HEK293 (cell line): ENCODE results near the gene HSPB2.
A peak's percentile ranks its signal among the peaks of the same experiment; 100 is the strongest.

Experiments
- CTCF ChIA-PET: fragments of 350-600 bp; formaldehyde crosslinking; extraction: SDS; loops from one replicate; lab custom pipeline; 2021; ENCODE audit warnings: antibody characterized with exemption; lab: Yijun Ruan, JAX
- POLR2A ChIA-PET: fragments of 300-600 bp; formaldehyde crosslinking; extraction: SDS; loops from one replicate; lab custom pipeline; 2020; ENCODE audit warnings: antibody characterized with exemption, inconsistent platforms; lab: Yijun Ruan, JAX
- H3K27ac ChIP-seq: fragments of 200-500 bp; sonication (Bioruptor generic); 2 replicates; pipeline ENCODE4 v1.5.1; 2014; ENCODE audit warnings: low read depth, low read length, control low read depth, inconsistent platforms; ENCODE audit errors: extremely low read depth
- H3K36me3 ChIP-seq, 2 experiments: fragments of 200-500 bp in 1 of 2; sonication (Bioruptor generic) in 1 of 2; 1 replicate in 1 of 2; 2 replicates in 1 of 2; pipeline ENCODE4 v1.5.1; 2014 to 2017; ENCODE audit warnings: inconsistent platforms in 2 of 2, low read length in 2 of 2; ENCODE audit not compliant: control insufficient read depth in 2 of 2, insufficient read depth in 1 of 2
- H3K4me1 ChIP-seq: fragments of 200-500 bp; sonication (Bioruptor generic); 2 replicates; pipeline ENCODE4 v1.5.1; 2014; ENCODE audit warnings: mild to moderate bottlenecking, low read length, inconsistent platforms; ENCODE audit not compliant: control insufficient read depth, insufficient read depth
- H3K4me3 ChIP-seq: 2 replicates; pipeline ENCODE4 v1.5.1; 2011; ENCODE audit warnings: low read depth, mild to moderate bottlenecking, control low read depth, low read length, moderate library complexity
- H3K9me3 ChIP-seq: fragments of 200-500 bp; sonication (Bioruptor generic); 2 replicates; pipeline ENCODE4 v1.5.1; 2014; ENCODE audit warnings: low read depth, low read length, inconsistent platforms; ENCODE audit not compliant: control insufficient read depth, insufficient read depth
- SCRT2 ChIP-seq: fragments of 450-650 bp; formaldehyde crosslinking; IDR thresholded peaks from 2 replicates; pipeline ENCODE4 v1.5.1; 2016; ENCODE audit warnings: missing biosample characterization, missing genetic modification characterization
- ZBTB8A ChIP-seq: fragments of 450-650 bp; formaldehyde crosslinking; IDR thresholded peaks from 2 replicates; pipeline ENCODE4 v1.5.1; 2016; ENCODE audit warnings: missing biosample characterization, missing genetic modification characterization
- ZFP41 ChIP-seq: fragments of 450-650 bp; formaldehyde crosslinking; IDR thresholded peaks from 2 replicates; pipeline ENCODE4 v1.5.1; 2016; ENCODE audit warnings: missing biosample characterization, missing genetic modification characterization, borderline replicate concordance
- ZIC2 ChIP-seq: fragments of 450-650 bp; formaldehyde crosslinking; IDR thresholded peaks from 2 replicates; pipeline ENCODE4 v1.5.1; 2016; ENCODE audit warnings: missing biosample characterization, missing genetic modification characterization
- ZNF175 ChIP-seq: fragments of 450-650 bp; formaldehyde crosslinking; IDR thresholded peaks from 2 replicates; pipeline ENCODE4 v1.5.1; 2016; ENCODE audit warnings: missing biosample characterization, missing genetic modification characterization
- ZNF214 ChIP-seq: fragments of 450-650 bp; formaldehyde crosslinking; IDR thresholded peaks from 2 replicates; pipeline ENCODE4 v1.5.1; 2017; ENCODE audit warnings: missing biosample characterization, mild to moderate bottlenecking, missing genetic modification characterization, borderline replicate concordance
- ZNF274 ChIP-seq, 2 experiments: fragments of 200-500 bp in 1 of 2; fragments of 450-650 bp in 1 of 2; sonication (Bioruptor generic) in 1 of 2; formaldehyde crosslinking in 1 of 2; IDR thresholded peaks; 2 replicates each; pipeline versions ENCODE4 v1.5.1 to v1.6.1; 2014 to 2016; ENCODE audit warnings: borderline replicate concordance in 1 of 2, inconsistent platforms in 1 of 2, low read length in 1 of 2, missing biosample characterization in 1 of 2, missing genetic modification characterization in 1 of 2
- ZNF335 ChIP-seq: fragments of 450-650 bp; formaldehyde crosslinking; conservative IDR thresholded peaks from 2 replicates; pipeline ENCODE4 v1.5.1; 2016; ENCODE audit warnings: missing biosample characterization, missing genetic modification characterization
- ZNF521 ChIP-seq: fragments of 450-650 bp; formaldehyde crosslinking; IDR thresholded peaks from 2 replicates; pipeline ENCODE4 v1.5.1; 2017; ENCODE audit warnings: missing biosample characterization, mild to moderate bottlenecking, missing genetic modification characterization
- ZNF610 ChIP-seq: fragments of 450-650 bp; formaldehyde crosslinking; IDR thresholded peaks from 2 replicates; pipeline ENCODE4 v1.5.1; 2016; ENCODE audit warnings: missing biosample characterization, missing genetic modification characterization, borderline replicate concordance
- ZNF621 ChIP-seq: fragments of 450-650 bp; formaldehyde crosslinking; IDR thresholded peaks from 2 replicates; pipeline ENCODE4 v1.5.1; 2017; ENCODE audit warnings: missing biosample characterization, missing genetic modification characterization
- ZNF626 ChIP-seq: fragments of 450-650 bp; sonication (Bioruptor Pico); formaldehyde crosslinking; IDR thresholded peaks from 2 replicates; pipeline ENCODE4 v1.5.1; 2018; ENCODE audit warnings: missing biosample characterization, missing genetic modification characterization, inconsistent platforms
- TF ChIP-seq, protein P1 (sequence below): fragments of 450-650 bp; formaldehyde crosslinking; IDR thresholded peaks from 2 replicates; pipeline ENCODE4 v1.5.1; 2016; ENCODE audit warnings: missing biosample characterization, missing genetic modification characterization
- TF ChIP-seq, protein P2 (sequence below): fragments of 450-650 bp; formaldehyde crosslinking; IDR thresholded peaks from 2 replicates; pipeline ENCODE4 v1.5.1; 2016; ENCODE audit warnings: missing biosample characterization, missing genetic modification characterization
- TF ChIP-seq, protein P3 (sequence below): fragments of 450-650 bp; formaldehyde crosslinking; IDR thresholded peaks from 2 replicates; pipeline ENCODE4 v1.5.1; 2016; ENCODE audit warnings: missing biosample characterization, missing genetic modification characterization
- TF ChIP-seq, protein P4 (sequence below): fragments of 450-650 bp; formaldehyde crosslinking; IDR thresholded peaks from 2 replicates; pipeline ENCODE4 v1.5.1; 2016; ENCODE audit warnings: missing biosample characterization, missing genetic modification characterization

The HSPB2 gene

DNA sequence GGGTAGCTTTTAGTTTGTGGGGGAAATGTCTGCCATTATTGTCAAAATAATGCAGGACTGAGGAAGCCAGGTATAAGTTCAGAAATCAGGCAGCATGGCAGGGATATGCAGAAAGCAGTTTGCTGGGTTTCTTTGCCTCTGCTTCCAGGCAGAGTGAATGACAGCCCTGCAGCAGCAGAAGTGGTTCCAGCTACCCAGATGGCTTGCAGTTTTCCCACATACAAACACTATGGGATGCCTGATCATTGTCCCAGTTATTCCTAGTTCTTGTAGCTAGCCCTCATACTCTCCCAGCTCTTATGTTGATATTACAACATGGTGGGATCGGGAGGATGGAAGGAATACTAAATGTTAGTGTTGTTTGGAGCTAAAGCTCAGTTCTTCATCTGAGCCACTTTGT, 21.8 kb downstream of the HSPB2 start:
- H3K27ac ChIP-seq = no peak overlapping the region
- TF ChIP-seq ZNF621 (tag by site-specific recombination) (no peak), ZNF610 (tag by site-specific recombination) (no peak), ZNF175 (no peak), ZNF335 (tag by site-specific recombination) (0 out of 2 replicates have a peak, but pooled peaks have one; percentile 13), ZNF521 (tag by site-specific recombination) (no peak)
- no peaks in the 10 kb centered on the region for H3K9me3 ChIP-seq
- no peak overlapping the region for H3K4me3 ChIP-seq
- ChIA-PET POLR2A (interaction anchor here (0.6 to 1.1 kb wide), 3 partner anchors 55 to 91 kb away, joined by 3 read pairs; partner anchors contain the start of genes ALG9 and DLAT), CTCF (interaction anchor here (0.7 to 8.5 kb wide), 4 partner anchors 24 to 108 kb away, joined by 3 to 166 read pairs (median 3); no protein-coding TSS in a partner anchor)
- no peaks in the 10 kb centered on the region for H3K36me3 ChIP-seq
- no peaks in the 10 kb centered on the region; the same call in 1 of the 2 replicates for H3K4me1 ChIP-seq

DNA sequence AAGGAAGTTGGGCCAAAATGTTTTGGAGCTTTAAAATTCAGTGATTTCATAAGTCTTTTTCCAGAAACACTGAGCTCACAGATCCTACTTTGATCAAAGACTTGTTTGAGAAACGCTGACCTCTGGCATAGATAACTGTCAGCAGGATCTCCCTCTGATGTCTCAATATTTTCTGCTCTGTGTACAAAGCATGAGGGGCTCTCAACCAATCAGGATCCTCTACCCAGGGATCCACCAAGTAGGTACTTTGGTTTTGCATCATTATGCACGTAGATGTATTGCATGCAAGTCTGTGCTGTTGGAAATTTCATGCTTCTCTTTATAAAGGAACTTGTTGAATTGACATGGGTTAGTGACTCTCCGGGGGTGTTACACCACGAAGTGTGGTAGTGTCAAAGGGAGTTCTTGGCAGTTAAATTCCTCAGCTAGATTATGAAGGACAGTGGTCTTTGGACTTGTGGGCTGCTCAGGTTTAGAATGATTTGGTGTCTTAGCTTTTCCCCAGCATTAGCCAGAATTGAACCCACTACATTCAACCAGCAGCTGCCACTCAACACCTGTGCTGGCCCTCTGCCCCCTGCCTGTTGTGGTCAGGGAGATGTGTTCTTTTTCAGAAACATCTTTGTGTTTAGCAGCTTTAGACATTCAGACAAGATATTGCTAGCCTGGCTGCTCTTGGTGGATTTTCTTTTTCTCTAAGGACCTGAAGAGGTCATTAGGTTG, 22.9 kb downstream of the HSPB2 start:
- no peak for TF ChIP-seq ZFP41 (tag by site-specific recombination)
- TF ChIP-seq, protein P1, sequence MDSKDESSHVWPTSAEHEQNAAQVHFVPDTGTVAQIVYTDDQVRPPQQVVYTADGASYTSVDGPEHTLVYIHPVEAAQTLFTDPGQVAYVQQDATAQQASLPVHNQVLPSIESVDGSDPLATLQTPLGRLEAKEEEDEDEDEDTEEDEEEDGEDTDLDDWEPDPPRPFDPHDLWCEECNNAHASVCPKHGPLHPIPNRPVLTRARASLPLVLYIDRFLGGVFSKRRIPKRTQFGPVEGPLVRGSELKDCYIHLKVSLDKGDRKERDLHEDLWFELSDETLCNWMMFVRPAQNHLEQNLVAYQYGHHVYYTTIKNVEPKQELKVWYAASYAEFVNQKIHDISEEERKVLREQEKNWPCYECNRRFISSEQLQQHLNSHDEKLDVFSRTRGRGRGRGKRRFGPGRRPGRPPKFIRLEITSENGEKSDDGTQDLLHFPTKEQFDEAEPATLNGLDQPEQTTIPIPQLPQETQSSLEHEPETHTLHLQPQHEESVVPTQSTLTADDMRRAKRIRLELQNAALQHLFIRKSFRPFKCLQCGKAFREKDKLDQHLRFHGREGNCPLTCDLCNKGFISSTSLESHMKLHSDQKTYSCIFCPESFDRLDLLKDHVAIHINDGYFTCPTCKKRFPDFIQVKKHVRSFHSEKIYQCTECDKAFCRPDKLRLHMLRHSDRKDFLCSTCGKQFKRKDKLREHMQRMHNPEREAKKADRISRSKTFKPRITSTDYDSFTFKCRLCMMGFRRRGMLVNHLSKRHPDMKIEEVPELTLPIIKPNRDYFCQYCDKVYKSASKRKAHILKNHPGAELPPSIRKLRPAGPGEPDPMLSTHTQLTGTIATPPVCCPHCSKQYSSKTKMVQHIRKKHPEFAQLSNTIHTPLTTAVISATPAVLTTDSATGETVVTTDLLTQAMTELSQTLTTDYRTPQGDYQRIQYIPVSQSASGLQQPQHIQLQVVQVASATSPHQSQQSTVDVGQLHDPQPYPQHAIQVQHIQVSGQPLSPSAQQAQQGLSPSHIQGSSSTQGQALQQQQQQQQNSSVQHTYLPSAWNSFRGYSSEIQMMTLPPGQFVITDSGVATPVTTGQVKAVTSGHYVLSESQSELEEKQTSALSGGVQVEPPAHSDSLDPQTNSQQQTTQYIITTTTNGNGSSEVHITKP (tag by site-specific recombination) = peak; percentile 33
- TF ChIP-seq, protein P2, sequence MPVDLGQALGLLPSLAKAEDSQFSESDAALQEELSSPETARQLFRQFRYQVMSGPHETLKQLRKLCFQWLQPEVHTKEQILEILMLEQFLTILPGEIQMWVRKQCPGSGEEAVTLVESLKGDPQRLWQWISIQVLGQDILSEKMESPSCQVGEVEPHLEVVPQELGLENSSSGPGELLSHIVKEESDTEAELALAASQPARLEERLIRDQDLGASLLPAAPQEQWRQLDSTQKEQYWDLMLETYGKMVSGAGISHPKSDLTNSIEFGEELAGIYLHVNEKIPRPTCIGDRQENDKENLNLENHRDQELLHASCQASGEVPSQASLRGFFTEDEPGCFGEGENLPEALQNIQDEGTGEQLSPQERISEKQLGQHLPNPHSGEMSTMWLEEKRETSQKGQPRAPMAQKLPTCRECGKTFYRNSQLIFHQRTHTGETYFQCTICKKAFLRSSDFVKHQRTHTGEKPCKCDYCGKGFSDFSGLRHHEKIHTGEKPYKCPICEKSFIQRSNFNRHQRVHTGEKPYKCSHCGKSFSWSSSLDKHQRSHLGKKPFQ = no peak
- TF ChIP-seq, protein P3, sequence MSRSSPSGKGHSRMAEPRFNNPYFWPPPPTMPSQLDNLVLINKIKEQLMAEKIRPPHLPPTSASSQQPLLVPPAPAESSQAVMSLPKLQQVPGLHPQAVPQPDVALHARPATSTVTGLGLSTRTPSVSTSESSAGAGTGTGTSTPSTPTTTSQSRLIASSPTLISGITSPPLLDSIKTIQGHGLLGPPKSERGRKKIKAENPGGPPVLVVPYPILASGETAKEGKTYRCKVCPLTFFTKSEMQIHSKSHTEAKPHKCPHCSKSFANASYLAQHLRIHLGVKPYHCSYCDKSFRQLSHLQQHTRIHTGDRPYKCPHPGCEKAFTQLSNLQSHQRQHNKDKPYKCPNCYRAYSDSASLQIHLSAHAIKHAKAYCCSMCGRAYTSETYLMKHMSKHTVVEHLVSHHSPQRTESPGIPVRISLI (tag by site-specific recombination) = no peak
- Histone ChIP-seq H3K4me1 (peaks cover 2% of the 10 kb centered on the region; the same call in 1 of the 2 replicates), H3K36me3 (no peaks in the 10 kb centered on the region), H3K27ac (no peak overlapping the region), H3K4me3 (no peak overlapping the region), H3K9me3 (no peaks in the 10 kb centered on the region)
- ChIA-PET CTCF (interaction anchor here (0.6 to 8.5 kb wide), 7 partner anchors 12 to 106 kb away, joined by 3 to 166 read pairs (median 3); partner anchors contain the start of gene C11orf52), POLR2A (interaction anchor here (0.9 to 1.1 kb wide), 2 partner anchors 9 to 89 kb away, joined by 3 read pairs; partner anchors contain the start of gene DLAT)

DNA sequence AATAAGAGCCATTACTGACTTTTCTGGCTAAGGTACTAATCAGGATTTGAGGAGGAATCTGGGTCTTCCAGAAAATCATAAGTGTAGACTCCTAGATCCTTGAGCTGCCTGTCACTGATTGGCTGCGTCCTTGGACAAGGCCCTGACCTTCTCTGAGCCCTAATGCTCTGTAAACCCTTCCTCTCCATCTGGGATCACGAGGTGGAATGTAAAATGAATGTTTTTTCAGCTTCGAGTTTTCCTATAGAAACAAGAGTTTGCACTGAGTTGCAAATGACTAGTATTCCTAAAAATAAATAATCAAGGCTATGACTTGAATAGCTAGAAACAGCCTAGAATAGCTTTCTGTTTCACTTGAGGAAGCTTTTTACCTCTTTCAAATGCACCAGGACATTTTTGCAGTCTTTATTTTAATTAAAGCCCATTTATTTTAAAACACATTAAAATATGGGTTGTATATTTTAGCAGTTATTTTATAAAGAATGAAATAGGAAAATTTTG, 23.6 kb downstream of the HSPB2 start:
- H3K9me3 ChIP-seq = no peaks in the 10 kb centered on the region
- H3K27ac ChIP-seq = no peak overlapping the region
- H3K36me3 ChIP-seq = no peaks in the 10 kb centered on the region
- peaks cover 2% of the 10 kb centered on the region; the same call in 1 of the 2 replicates for H3K4me1 ChIP-seq
- ChIA-PET CTCF (interaction anchor here (0.6 to 8.5 kb wide), 9 partner anchors 9 to 337 kb away, joined by 3 to 166 read pairs (median 3); partner anchors contain the start of gene C11orf52), POLR2A (interaction anchor here (0.9 kb wide), 1 partner anchor 9 kb away, joined by 3 read pairs; no protein-coding TSS in a partner anchor)
- no peak overlapping the region for H3K4me3 ChIP-seq
- TF ChIP-seq ZNF214 (tag by site-specific recombination) = no peak
- TF ChIP-seq ZNF626 = no peak
- no peak for TF ChIP-seq ZNF335 (tag by site-specific recombination)
- TF ChIP-seq, protein P4, sequence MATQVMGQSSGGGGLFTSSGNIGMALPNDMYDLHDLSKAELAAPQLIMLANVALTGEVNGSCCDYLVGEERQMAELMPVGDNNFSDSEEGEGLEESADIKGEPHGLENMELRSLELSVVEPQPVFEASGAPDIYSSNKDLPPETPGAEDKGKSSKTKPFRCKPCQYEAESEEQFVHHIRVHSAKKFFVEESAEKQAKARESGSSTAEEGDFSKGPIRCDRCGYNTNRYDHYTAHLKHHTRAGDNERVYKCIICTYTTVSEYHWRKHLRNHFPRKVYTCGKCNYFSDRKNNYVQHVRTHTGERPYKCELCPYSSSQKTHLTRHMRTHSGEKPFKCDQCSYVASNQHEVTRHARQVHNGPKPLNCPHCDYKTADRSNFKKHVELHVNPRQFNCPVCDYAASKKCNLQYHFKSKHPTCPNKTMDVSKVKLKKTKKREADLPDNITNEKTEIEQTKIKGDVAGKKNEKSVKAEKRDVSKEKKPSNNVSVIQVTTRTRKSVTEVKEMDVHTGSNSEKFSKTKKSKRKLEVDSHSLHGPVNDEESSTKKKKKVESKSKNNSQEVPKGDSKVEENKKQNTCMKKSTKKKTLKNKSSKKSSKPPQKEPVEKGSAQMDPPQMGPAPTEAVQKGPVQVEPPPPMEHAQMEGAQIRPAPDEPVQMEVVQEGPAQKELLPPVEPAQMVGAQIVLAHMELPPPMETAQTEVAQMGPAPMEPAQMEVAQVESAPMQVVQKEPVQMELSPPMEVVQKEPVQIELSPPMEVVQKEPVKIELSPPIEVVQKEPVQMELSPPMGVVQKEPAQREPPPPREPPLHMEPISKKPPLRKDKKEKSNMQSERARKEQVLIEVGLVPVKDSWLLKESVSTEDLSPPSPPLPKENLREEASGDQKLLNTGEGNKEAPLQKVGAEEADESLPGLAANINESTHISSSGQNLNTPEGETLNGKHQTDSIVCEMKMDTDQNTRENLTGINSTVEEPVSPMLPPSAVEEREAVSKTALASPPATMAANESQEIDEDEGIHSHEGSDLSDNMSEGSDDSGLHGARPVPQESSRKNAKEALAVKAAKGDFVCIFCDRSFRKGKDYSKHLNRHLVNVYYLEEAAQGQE = no peak
- no peak for TF ChIP-seq ZNF274 (IDR thresholded peaks at IDR 0.05; ENCODE audit: low read length)
- TF ChIP-seq ZNF274 (tag by site-specific recombination; IDR thresholded peaks at IDR 0.05; ENCODE audit: borderline replicate concordance) = no peak
- no peak for TF ChIP-seq ZIC2 (tag by site-specific recombination)
- TF ChIP-seq ZBTB8A (tag by site-specific recombination) = no peak
- no peak for TF ChIP-seq SCRT2 (tag by site-specific recombination)
